Peyer's patch (tissue), 4 donors: Measurements from ENCODE around the gene BACE1.

ENCODE experiments used
- CTCF ChIP-seq, 6 experiments: fragments of 450-650 bp in 4 of 6; fragments of 200-600 bp in 2 of 6; sonication (generic) in 1 of 6; IDR thresholded peaks; one replicate each; pipeline ENCODE4 v1.5.1; 2017 to 2019; ENCODE audit warnings: antibody characterized with exemption in 6 of 6, mild to moderate bottlenecking in 3 of 6, moderate library complexity in 1 of 6
- POLR2A ChIP-seq, 2 donors: fragments of 450-650 bp; IDR thresholded peaks; one replicate each; pipeline ENCODE4 v1.5.1; 2017; ENCODE audit warnings: antibody characterized with exemption in 2 of 2, mild to moderate bottlenecking in 2 of 2, moderate library complexity in 2 of 2

- no peak for TF ChIP-seq CTCF (IDR thresholded peaks at IDR 0.05)
- no peak for TF ChIP-seq POLR2A (IDR thresholded peaks at IDR 0.05)
Observed at GRCh38 chr11:117271208-117271607, 44.8 kb downstream of the BACE1 start.
